GM23338 (cell line): ENCODE data around the gene LST1. TPM values are rescaled to one million over a fixed set of nuclear protein-coding genes. Genes with fewer than 3 reads are reported as not detected.
A peak's percentile ranks its signal among the peaks of the same experiment; 100 is the strongest.

ENCODE experiments used
- ATAC-seq: fragments of 200-7000 bp; cut with Tn5 transposase; 3 replicates; pipeline ENCODE4 v1.9.1; 2020
- DNase-seq: peaks from one replicate; pipeline ENCODE4 v3.0.0-alpha.2; 2015; ENCODE audit warnings: low spot score
- H2AFZ ChIP-seq: fragments of 200-600 bp; sonication (generic); 2 replicates; pipeline ENCODE4 v1.8.0; 2016; ENCODE audit warnings: antibody characterized with exemption, mild to moderate bottlenecking, moderate library complexity
- H3F3A ChIP-seq: fragments of 200-600 bp; sonication (generic); replicated peaks from 2 replicates; pipeline ENCODE4 v1.8.0; 2017; ENCODE audit warnings: antibody characterized with exemption, mixed run types, low read depth
- H3K27ac ChIP-seq: fragments of 200-600 bp; sonication (generic); 2 replicates; pipeline ENCODE4 v1.6.1; 2016; ENCODE audit warnings: low read depth
- H3K27me3 ChIP-seq: fragments of 200-600 bp; sonication (generic); 2 replicates; pipeline ENCODE4 v1.8.0; 2016; ENCODE audit warnings: mild to moderate bottlenecking, mixed run types, moderate library complexity; ENCODE audit not compliant: insufficient read depth
- H3K36me3 ChIP-seq: fragments of 200-600 bp; sonication (generic); 2 replicates; pipeline ENCODE4 v1.8.0; 2016; ENCODE audit warnings: mild to moderate bottlenecking; ENCODE audit not compliant: insufficient read depth
- H3K4me1 ChIP-seq: fragments of 200-600 bp; sonication (generic); 2 replicates; pipeline ENCODE4 v1.8.0; 2016; ENCODE audit warnings: mild to moderate bottlenecking, moderate library complexity; ENCODE audit not compliant: insufficient read depth
- H3K4me2 ChIP-seq: fragments of 200-600 bp; sonication (generic); 2 replicates; pipeline ENCODE4 v1.7.1; 2017; ENCODE audit warnings: mixed run types
- H3K4me3 ChIP-seq: fragments of 200-600 bp; sonication (generic); 2 replicates; pipeline ENCODE4 v1.6.1; 2016; ENCODE audit warnings: mixed run types
- H3K79me2 ChIP-seq: fragments of 200-600 bp; sonication (generic); replicated peaks from 2 replicates; pipeline ENCODE4 v1.8.0; 2017; ENCODE audit warnings: mild to moderate bottlenecking; ENCODE audit not compliant: insufficient read depth
- H3K9me2 ChIP-seq: fragments of 200-600 bp; sonication (generic); 2 replicates; pipeline ENCODE4 v1.8.0; 2017; ENCODE audit not compliant: insufficient read depth
- H4K20me1 ChIP-seq: fragments of 200-600 bp; sonication (generic); replicated peaks from 2 replicates; pipeline ENCODE4 v1.8.0; 2017; ENCODE audit warnings: mild to moderate bottlenecking; ENCODE audit not compliant: insufficient read depth
- H3K27ac Mint-ChIP-seq: 2 replicates; pipeline ENCODE4 v1.8.0; 2020; ENCODE audit warnings: inconsistent platforms, mild to moderate bottlenecking, moderate library complexity, mixed read lengths
- H3K27me3 Mint-ChIP-seq: 3 replicates; pipeline ENCODE4 v1.8.0; 2022; ENCODE audit warnings: low read depth, mild to moderate bottlenecking, moderate library complexity, mixed read lengths, inconsistent platforms; ENCODE audit not compliant: insufficient read depth, poor library complexity
- H3K36me3 Mint-ChIP-seq: 3 replicates; pipeline ENCODE4 v1.8.0; 2021; ENCODE audit warnings: low read depth, mild to moderate bottlenecking, inconsistent platforms, moderate library complexity, mixed read lengths
- H3K4me1 Mint-ChIP-seq: 3 replicates; pipeline ENCODE4 v1.8.0; 2020; ENCODE audit warnings: mild to moderate bottlenecking, inconsistent platforms, mixed read lengths
- H3K4me3 Mint-ChIP-seq: 3 replicates; pipeline ENCODE4 v1.8.0; 2021; ENCODE audit warnings: moderate library complexity, mild to moderate bottlenecking, inconsistent platforms, mixed read lengths
- H3K9me3 Mint-ChIP-seq: 3 replicates; pipeline ENCODE4 v1.8.0; 2020; ENCODE audit warnings: moderate library complexity, mild to moderate bottlenecking, inconsistent platforms, mixed read lengths
- CREB1 ChIP-seq: fragments of 250-450 bp; sonication (Bioruptor Pico); IDR thresholded peaks from 2 replicates; pipeline ENCODE4 v1.5.0; 2020; ENCODE audit warnings: low read depth, mild to moderate bottlenecking, moderate library complexity
- CTCF ChIP-seq, 2 experiments: fragments of 200-600 bp in 1 of 2; sonication (generic) in 1 of 2; conservative IDR thresholded peaks; 2 replicates each; pipeline versions ENCODE4 v1.5.1 to v1.6.1; 2016 to 2017; ENCODE audit warnings: antibody characterized with exemption in 2 of 2, low read depth in 2 of 2, mild to moderate bottlenecking in 2 of 2, moderate library complexity in 1 of 2
- EZH2 ChIP-seq: fragments of 200-600 bp; sonication (generic); IDR thresholded peaks from one replicate; pipeline ENCODE4 v1.8.0; 2017; ENCODE audit warnings: antibody characterized with exemption, mild to moderate bottlenecking, low read depth; ENCODE audit not compliant: unreplicated experiment
- EZH2phosphoT487 ChIP-seq: fragments of 200-600 bp; sonication (generic); IDR thresholded peaks from one replicate; pipeline ENCODE4 v1.8.1; 2018; ENCODE audit warnings: antibody characterized with exemption; ENCODE audit not compliant: unreplicated experiment
- NANOG ChIP-seq: IDR thresholded peaks from 2 replicates; pipeline ENCODE4 v1.6.1; 2016; ENCODE audit warnings: antibody characterized with exemption, borderline replicate concordance
- POLR2AphosphoS5 ChIP-seq: IDR thresholded peaks from 2 replicates; pipeline ENCODE4 v1.6.1; 2016; ENCODE audit warnings: antibody characterized with exemption, low read depth
- STAT1 ChIP-seq: IDR thresholded peaks from one replicate; pipeline ENCODE4 v1.6.1; 2016; ENCODE audit warnings: antibody characterized with exemption; ENCODE audit not compliant: unreplicated experiment
- ZNF462 ChIP-seq: fragments of 250-450 bp; sonication (Bioruptor Pico); IDR thresholded peaks from 2 replicates; pipeline ENCODE4 v1.5.0; 2020; ENCODE audit warnings: mild to moderate bottlenecking, moderate library complexity
- polyA plus RNA-seq: library from polyadenylated mRNA; unstranded; fragments of >200 nt; fragmentation: Nextera tagmentation; extraction: Ambion mirVana; gene quantifications from 2 replicates; pipeline ENCODE4 v1.2.1, GENCODE V29; 2016
- total RNA-seq: library from RNA; depleted of rRNA; stranded (reverse); fragments of >200 nt; shearing (Covaris generic); gene quantifications from 2 replicates; pipeline ENCODE4 v1.2.3, GENCODE V29; 2014

LST1 gene
- total and polyA plus RNA-seq, 2 experiments from 2014 or later = 0.37 TPM; not detected in 1

- TF ChIP-seq CREB1 (CRISPR knock-in tag) (no peak), NANOG (no peak), ZNF462 (no peak), STAT1 (no peak), CTCF (conservative IDR thresholded peaks at IDR 0.05; ENCODE audit: low read depth in 2 of 2) (no peak)
These were observed 45.1 kb downstream of the LST1 start (continued) for GRCh38 chr6:31631209-31631608.

GRCh38 chr6:31631681-31632278 lies 45.7 kb downstream of the LST1 start:
- no peaks in the 10 kb centered on the region for H3K4me1 Mint-ChIP-seq
- Histone ChIP-seq H4K20me1 (peaks cover 51% of the 10 kb centered on the region), H3K4me2 (no peak overlapping the region), H3F3A (peaks cover 67% of the 10 kb centered on the region), H3K4me3 (no peak overlapping the region), H3K4me1 (no peaks in the 10 kb centered on the region), H3K79me2 (peaks cover 26% of the 10 kb centered on the region), H3K36me3 (peaks cover 78% of the 10 kb centered on the region), H3K27me3 (no peaks in the 10 kb centered on the region), H3K9me2 (no peaks in the 10 kb centered on the region), H3K27ac (no peak overlapping the region), H2AFZ (no peak overlapping the region)
- H3K27me3 Mint-ChIP-seq = peaks cover 3% of the 10 kb centered on the region
- H3K4me3 Mint-ChIP-seq = no peak overlapping the region
- no peak overlapping the region for H3K27ac Mint-ChIP-seq
- DNase-seq = no peak
- ATAC-seq = peak; percentile 10
- H3K36me3 Mint-ChIP-seq = peaks cover 99% of the 10 kb centered on the region
- no peaks in the 10 kb centered on the region; the same call in 2 of the 3 replicates for H3K9me3 Mint-ChIP-seq
- no peak for TF ChIP-seq EZH2phosphoT487
- TF ChIP-seq POLR2AphosphoS5 = no peak
- TF ChIP-seq ZNF462 = no peak
- TF ChIP-seq EZH2 = no peak
- no peak for TF ChIP-seq STAT1
